ENCODE measurements around the gene CYP8B1.

GRCh38 chr3:42864321-42864950 is 11.2 kb downstream of the CYP8B1 start:
- TF ChIP-seq CTCF (conservative IDR thresholded peaks at IDR 0.05 in 1 of 2, IDR thresholded peaks at IDR 0.05 in 1 of 2; ENCODE audit: extremely low read depth in 1 of 2, insufficient read depth in 1 of 2, low read depth in 1 of 2, low read length in 2 of 2) (no peak), EZH2 (IDR thresholded peaks at IDR 0.05; ENCODE audit: borderline replicate concordance, low read length) (no peak)

Measured in mammary epithelial cell (primary cell).